Kidney (tissue), 14 donors: ENCODE results near the gene DRC3. TPM values are rescaled to one million over a fixed set of nuclear protein-coding genes. Genes with fewer than 3 reads are reported as not detected.

ENCODE experiments used
- DNase-seq, 5 donors: peaks; one replicate each; pipeline ENCODE4 v3.0.0-alpha.2; 2013 to 2020
- FAIRE-seq: peaks from 2 replicates; lab custom pipeline; 2012; peaks lifted over from hg19 to GRCh38; lab: Jason Lieb, UNC
- H3K27ac ChIP-seq, 2 donors: one replicate each; pipeline ENCODE4 v1.7.0; 2013; ENCODE audit warnings: low read depth in 2 of 2, low read length in 2 of 2, inconsistent platforms in 1 of 2
- H3K27me3 ChIP-seq: one replicate; pipeline ENCODE4 v1.7.1; 2013; ENCODE audit warnings: low read length, inconsistent platforms; ENCODE audit not compliant: control insufficient read depth, insufficient read depth
- H3K36me3 ChIP-seq, 3 donors: one replicate each; pipeline versions ENCODE4 v1.7.0 to v1.7.1; 2013; ENCODE audit warnings: low read length in 3 of 3, control low read depth in 1 of 3, inconsistent platforms in 1 of 3; ENCODE audit not compliant: insufficient read depth in 3 of 3, control insufficient read depth in 2 of 3
- H3K4me1 ChIP-seq, 3 donors: one replicate each; pipeline versions ENCODE4 v1.7.0 to v1.7.1; 2013; ENCODE audit warnings: low read length in 3 of 3, inconsistent platforms in 1 of 3, low read depth in 1 of 3; ENCODE audit not compliant: control insufficient read depth in 2 of 3, insufficient read depth in 2 of 3
- H3K4me3 ChIP-seq, 3 donors: one replicate each; pipeline versions ENCODE4 v1.7.0 to v1.8.1; 2013; ENCODE audit warnings: low read length in 3 of 3, control low read depth in 1 of 3, inconsistent platforms in 1 of 3
- H3K9ac ChIP-seq, 3 donors: one replicate each; pipeline versions ENCODE4 v1.7.0 to v1.7.1; 2013; ENCODE audit warnings: low read length in 3 of 3, control low read depth in 1 of 3, inconsistent platforms in 1 of 3
- H3K9me3 ChIP-seq, 3 donors: one replicate each; pipeline versions ENCODE4 v1.7.0 to v1.7.1; 2013; ENCODE audit warnings: low read length in 3 of 3, control low read depth in 1 of 3, inconsistent platforms in 1 of 3; ENCODE audit not compliant: control insufficient read depth in 2 of 3, insufficient read depth in 1 of 3
- CTCF ChIP-seq: IDR thresholded peaks from 3 replicates; pipeline ENCODE4 v1.5.1; 2012; ENCODE audit warnings: mild to moderate bottlenecking, moderate library complexity, borderline replicate concordance; ENCODE audit not compliant: insufficient read depth; ENCODE audit errors: extremely low read depth
- intact Hi-C: fragments of 100-400 bp; cut with DNase I; formaldehyde crosslinking; loops from one replicate; pipeline ENCODE4 v1.11.1; 2022
- polyA plus RNA-seq: library from polyadenylated mRNA; stranded (reverse); fragments of 350-450 nt; fragmentation: Illumina TruSeq; extraction: RNeasy Lipid Tissue Mini Kit (QIAGEN cat#74804); gene quantifications from one replicate; pipeline ENCODE4 v1.2.3, GENCODE V29; 2014; ENCODE audit warnings: low read depth, low replicate concordance; ENCODE audit not compliant: insufficient read depth
- total RNA-seq: library from RNA; stranded (reverse); fragmentation: NEBNext Ultra II Directional; extraction: Animal tissue kit (Norgen Biotek cat#: 25700); gene quantifications from one replicate; pipeline ENCODE4 v1.2.1, GENCODE V29; 2021
- donor health status: control.
- donor health status: control.
- donor health status: control.
- donor health status: control.
- donor health status: control.
- donor health status: DM: yes; HTN: yes; CAD: no.
- donor health status: Normal renal cell carcinoma (clear cell type).

The DRC3 gene
- total and polyA plus RNA-seq, 2 donors from 2014 or later, result 8.6 to 17.3 TPM

- TF ChIP-seq CTCF, result no peak
- H3K9me3 ChIP-seq, result no peaks in the 10 kb centered on the region
- H3K36me3 ChIP-seq, result no peaks in the 10 kb centered on the region
- intact Hi-C loops, result no loop called here
- no peak overlapping the region for H3K9ac ChIP-seq
- DNase-seq (no peak), FAIRE-seq (no peak)
- no peaks in the 10 kb centered on the region for H3K27me3 ChIP-seq
- no peaks in the 10 kb centered on the region for H3K4me1 ChIP-seq
- H3K27ac ChIP-seq, result no peak overlapping the region
- H3K4me3 ChIP-seq, result no peak overlapping the region
Observed at GRCh38 chr17:17983776-17984175, 11.1 kb downstream of the DRC3 start.

- Histone ChIP-seq H3K4me1 (no peaks in the 10 kb centered on the region), H3K36me3 (peaks cover 0 to 2% (median 0%) of the 10 kb centered on the region in 3 donors), H3K27me3 (no peaks in the 10 kb centered on the region), H3K4me3 (no peak overlapping the region), H3K27ac (no peak overlapping the region), H3K9me3 (no peaks in the 10 kb centered on the region), H3K9ac (no peak overlapping the region)
- intact Hi-C loops, result no loop called here
- FAIRE-seq, result no peak
- TF ChIP-seq CTCF, result no peak
- DNase-seq, result no peak
Observed at GRCh38 chr17:17985153-17985552, 12.5 kb downstream of the DRC3 start.

- H3K4me1 ChIP-seq, result no peaks in the 10 kb centered on the region
- no peak overlapping the region for H3K4me3 ChIP-seq
- no peak overlapping the region for H3K9ac ChIP-seq
- DNase-seq, result no peak
- peaks cover 0 to 2% (median 0%) of the 10 kb centered on the region in 3 donors for H3K36me3 ChIP-seq
- H3K9me3 ChIP-seq, result no peaks in the 10 kb centered on the region
- no peak for FAIRE-seq
- intact Hi-C loops, result no loop called here
- TF ChIP-seq CTCF, result no peak
- H3K27me3 ChIP-seq, result no peaks in the 10 kb centered on the region
- H3K27ac ChIP-seq, result no peak overlapping the region
Observed at GRCh38 chr17:17985555-17985954, 12.9 kb downstream of the DRC3 start.
